HCEC 1CT (cell line): ENCODE measurements around the gene GYS2.

Experiments used
- DNase-seq: peaks from one replicate; pipeline ENCODE4 v3.0.0-alpha.2; 2017

Gene GYS2

GRCh38 chr12:21502164-21502496 lies 102.5 kb downstream of the GYS2 start:
- DNase-seq, result peak; percentile 17

GRCh38 chr12:21501258-21502163 lies 103.1 kb downstream of the GYS2 start, which contains the start of the genes GOLT1B and RECQL:
TSS of gene GOLT1B (plus strand) at chr12:21501789. CDS start at chr12:21501924, 135 bp downstream.
TSS of gene RECQL (minus strand) at chr12:21501635. CDS start at chr12:21499570, 2,065 bp downstream.
- DNase-seq, result peak; percentile 99

GRCh38 chr12:21500786-21501257 lies 103.8 kb downstream of the GYS2 start:
- DNase-seq, result no peak

- no peak for DNase-seq
Measured at GRCh38 chr12:21499765-21500164, 104.9 kb downstream of the GYS2 start.
